Kidney epithelial cell (primary cell): ENCODE results near the gene GRK3. TPM values are rescaled to one million over a fixed set of nuclear protein-coding genes. Genes with fewer than 3 reads are reported as not detected.
"Not testable (repeated sequence)": the region's sequence is repeated elsewhere in the genome, so short reads cannot be mapped to it uniquely, and the experiment has no call there.

Experiments used
- DNase-seq: peaks from one replicate; pipeline ENCODE4 v3.0.0-alpha.2; 2010; ENCODE audit warnings: low read depth
- H3K27me3 ChIP-seq: 2 replicates; pipeline ENCODE4 v1.6.0; 2011; ENCODE audit warnings: low read length; ENCODE audit not compliant: control insufficient read depth, insufficient read depth
- H3K36me3 ChIP-seq: 2 replicates; pipeline ENCODE4 v1.5.1; 2011; ENCODE audit warnings: low read length; ENCODE audit not compliant: control insufficient read depth, insufficient read depth
- H3K4me3 ChIP-seq: 2 replicates; pipeline ENCODE4 v1.5.1; 2011; ENCODE audit warnings: low read depth, mild to moderate bottlenecking, control low read depth, low read length
- total RNA-seq: library from RNA; depleted of rRNA; stranded (reverse); fragments of >200 nt; gene quantifications from 2 replicates; pipeline ENCODE4 v1.2.3, GENCODE V29; 2015
- TF ChIP-seq, protein P1 (sequence below): IDR thresholded peaks from 2 replicates; pipeline ENCODE4 v1.5.1; 2011; ENCODE audit warnings: mild to moderate bottlenecking, moderate library complexity, low read length, control low read depth, inconsistent platforms; ENCODE audit not compliant: insufficient read depth, poor library complexity, severe bottlenecking

Gene GRK3
- total RNA-seq, 1 donor from 2014 or later, result 5.8 TPM

DNA sequence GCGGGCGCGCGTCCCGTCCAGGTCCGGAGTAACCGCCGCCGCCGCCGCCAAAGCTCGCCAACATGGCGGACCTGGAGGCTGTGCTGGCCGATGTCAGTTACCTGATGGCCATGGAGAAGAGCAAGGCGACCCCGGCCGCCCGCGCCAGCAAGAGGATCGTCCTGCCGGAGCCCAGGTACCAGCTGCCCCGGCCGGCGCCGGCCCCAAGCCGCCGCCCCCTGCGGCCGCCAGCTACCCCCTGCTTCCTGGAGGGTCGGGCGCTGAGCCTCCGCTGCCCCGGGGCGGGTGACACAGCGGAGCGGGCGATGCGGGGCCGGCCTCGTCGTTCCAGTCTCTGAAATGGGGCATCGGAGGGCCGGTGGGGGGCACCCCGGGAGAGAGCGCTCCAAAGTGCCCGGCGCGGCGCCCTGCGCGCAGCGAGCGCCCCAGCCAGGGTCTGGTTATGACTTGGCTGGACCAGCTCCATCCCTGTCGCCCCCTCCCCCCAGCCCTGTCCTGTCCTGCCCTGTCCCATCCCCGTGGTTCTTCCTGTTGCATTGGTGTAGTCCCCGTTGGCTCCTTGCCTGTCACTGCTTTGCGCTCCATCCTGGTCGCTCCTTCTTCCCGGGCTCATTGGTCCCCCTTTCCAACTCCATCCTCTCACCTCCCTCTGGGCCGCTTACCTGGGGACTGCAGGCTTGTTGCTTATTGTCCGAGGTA is 653 bp downstream of the GRK3 start:
- no peak for DNase-seq
- TF ChIP-seq, protein P1, sequence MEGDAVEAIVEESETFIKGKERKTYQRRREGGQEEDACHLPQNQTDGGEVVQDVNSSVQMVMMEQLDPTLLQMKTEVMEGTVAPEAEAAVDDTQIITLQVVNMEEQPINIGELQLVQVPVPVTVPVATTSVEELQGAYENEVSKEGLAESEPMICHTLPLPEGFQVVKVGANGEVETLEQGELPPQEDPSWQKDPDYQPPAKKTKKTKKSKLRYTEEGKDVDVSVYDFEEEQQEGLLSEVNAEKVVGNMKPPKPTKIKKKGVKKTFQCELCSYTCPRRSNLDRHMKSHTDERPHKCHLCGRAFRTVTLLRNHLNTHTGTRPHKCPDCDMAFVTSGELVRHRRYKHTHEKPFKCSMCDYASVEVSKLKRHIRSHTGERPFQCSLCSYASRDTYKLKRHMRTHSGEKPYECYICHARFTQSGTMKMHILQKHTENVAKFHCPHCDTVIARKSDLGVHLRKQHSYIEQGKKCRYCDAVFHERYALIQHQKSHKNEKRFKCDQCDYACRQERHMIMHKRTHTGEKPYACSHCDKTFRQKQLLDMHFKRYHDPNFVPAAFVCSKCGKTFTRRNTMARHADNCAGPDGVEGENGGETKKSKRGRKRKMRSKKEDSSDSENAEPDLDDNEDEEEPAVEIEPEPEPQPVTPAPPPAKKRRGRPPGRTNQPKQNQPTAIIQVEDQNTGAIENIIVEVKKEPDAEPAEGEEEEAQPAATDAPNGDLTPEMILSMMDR, result no peak
- Histone ChIP-seq H3K4me3 (peak overlapping the region; percentile 59), H3K36me3 (no peaks in the 10 kb centered on the region), H3K27me3 (peaks cover 14% of the 10 kb centered on the region)

DNA sequence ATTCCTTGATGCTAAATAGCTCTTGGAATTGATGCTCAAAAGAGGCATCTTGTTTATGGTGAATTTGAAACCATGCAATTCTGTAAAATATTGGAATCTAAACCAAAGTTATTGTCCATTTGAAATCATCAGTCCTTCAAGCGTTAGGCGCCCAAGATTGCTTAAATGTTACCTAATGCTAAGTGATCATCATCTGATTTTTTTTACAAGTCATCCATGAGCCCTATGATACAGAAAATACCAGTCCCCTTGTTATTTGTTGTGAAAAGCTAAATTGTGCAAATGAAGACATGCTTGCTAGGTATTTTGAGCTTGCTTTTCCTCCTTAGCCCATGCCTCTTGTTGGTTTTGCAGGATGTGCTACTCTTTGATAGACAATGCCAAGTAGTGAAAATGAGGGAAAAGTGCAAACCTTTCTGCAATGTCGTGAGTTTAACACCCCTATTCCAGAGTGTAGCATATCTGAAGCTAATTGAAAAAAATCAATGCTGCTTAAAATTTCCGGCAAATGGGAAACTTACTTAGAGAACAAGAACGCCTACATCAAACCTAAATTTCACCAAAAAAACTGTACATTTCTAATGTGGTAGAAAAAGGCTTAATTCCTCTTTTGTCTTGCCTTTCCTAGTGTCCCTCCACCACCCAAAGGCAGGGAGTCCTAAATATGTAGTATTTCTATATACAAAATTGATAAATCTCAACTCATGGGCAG is 1.9 kb downstream of the GRK3 start:
- H3K4me3 ChIP-seq, result no peak overlapping the region
- H3K36me3 ChIP-seq, result no peaks in the 10 kb centered on the region
- TF ChIP-seq, protein P1, result no peak

DNA sequence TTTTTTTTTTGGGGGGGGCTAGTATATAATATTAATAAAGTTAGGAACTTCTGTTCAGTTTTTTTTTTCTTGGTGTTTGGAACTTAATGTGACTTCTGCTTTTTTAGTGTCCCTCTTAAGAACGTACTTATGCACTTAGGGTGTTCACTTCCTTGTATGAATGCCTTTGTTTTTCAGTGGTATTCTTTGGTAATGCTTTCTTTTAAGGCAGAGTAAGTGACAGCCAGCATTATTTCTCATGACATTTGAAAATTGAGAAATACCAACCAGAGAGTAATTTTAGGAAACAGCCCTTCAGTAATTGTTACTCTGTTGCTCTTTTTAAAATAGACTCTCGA is 2.4 kb downstream of the GRK3 start:
- no peak for DNase-seq
- H3K36me3 ChIP-seq, result no peaks in the 10 kb centered on the region
- H3K4me3 ChIP-seq, result no peak overlapping the region
- H3K27me3 ChIP-seq, result peaks cover 14% of the 10 kb centered on the region
- TF ChIP-seq, protein P1, result no peak

More for the DNA sequence above, 1.9 kb downstream of the GRK3 start:
- DNase-seq, result no peak
- H3K27me3 ChIP-seq, result peaks cover 14% of the 10 kb centered on the region

DNA sequence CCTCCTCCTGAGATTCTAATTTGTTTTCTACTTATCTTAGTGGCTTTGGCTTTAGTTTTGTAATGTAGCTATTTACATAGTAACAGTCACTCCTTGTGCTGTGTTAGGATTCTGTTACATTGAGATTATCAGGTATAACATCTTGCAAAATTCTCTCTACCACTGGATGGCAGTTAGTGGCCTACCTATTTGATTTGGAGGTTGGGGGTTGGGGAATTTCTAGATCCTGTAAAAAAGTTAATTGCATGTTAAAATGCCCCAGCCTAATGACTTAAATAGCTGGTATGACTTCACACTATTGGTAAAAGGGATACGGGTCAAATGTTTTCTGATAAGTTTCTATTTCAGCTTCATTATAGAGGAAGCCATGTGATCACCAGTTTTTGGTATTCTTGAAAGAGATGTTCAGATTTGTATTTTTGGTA is 2.8 kb downstream of the GRK3 start:
- no peak overlapping the region for H3K4me3 ChIP-seq
- H3K27me3 ChIP-seq, result peaks cover 14% of the 10 kb centered on the region
- H3K36me3 ChIP-seq, result no peaks in the 10 kb centered on the region
- DNase-seq, result no peak
- TF ChIP-seq, protein P1, result no peak

DNA sequence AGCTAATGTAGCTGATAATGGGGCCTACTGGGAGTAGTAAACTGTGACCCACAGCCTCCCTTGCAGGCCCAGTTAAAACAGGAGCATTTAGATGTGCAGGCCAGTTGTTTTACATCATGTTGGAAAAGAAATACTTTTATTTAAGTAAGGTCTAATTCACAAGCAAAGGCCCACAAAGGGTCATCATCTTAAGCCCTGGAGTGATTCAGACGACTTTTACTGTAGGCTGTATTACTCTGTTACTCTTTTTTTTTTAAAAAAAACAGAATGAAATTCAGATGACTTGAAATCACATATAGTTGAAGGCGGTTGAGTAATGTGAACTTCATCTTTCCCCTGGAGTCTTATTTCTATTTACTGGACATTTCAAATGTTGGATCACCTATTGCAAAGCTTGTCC is 3.6 kb downstream of the GRK3 start:
- peaks cover 14% of the 10 kb centered on the region for H3K27me3 ChIP-seq
- DNase-seq, H3K4me3 ChIP-seq, H3K36me3 ChIP-seq: not testable (repeated sequence)

DNA sequence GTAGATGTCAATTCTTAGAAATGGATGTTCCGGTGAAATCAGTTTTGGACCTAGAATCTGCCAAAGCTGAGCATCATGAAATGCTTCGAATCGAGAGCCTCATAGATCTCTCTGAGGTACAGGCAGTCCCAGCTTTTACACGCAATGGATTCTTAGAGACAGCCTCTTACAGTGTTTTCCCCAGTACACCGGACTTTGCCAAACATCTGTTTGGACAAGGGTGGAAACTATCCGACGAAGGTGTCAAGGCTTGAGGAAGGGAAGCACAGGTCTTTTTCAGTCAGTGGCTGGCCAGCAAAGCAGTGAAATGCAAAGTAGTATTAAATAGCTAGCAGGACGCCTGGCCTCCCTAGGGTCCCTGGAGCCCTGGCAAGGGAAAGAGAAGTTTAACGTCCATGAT is 4.9 kb downstream of the GRK3 start:
- H3K4me3 ChIP-seq, result no peak overlapping the region
- no peaks in the 10 kb centered on the region for H3K36me3 ChIP-seq
- no peak for DNase-seq
- TF ChIP-seq, protein P1, result no peak
- peaks cover 7% of the 10 kb centered on the region for H3K27me3 ChIP-seq
